GM19193 (cell line): Measurements from ENCODE around the gene JAZF1.

ENCODE experiments used
- POLR2A ChIP-seq: IDR thresholded peaks from 4 replicates; pipeline ENCODE4 v1.6.1; 2011; ENCODE audit not compliant: insufficient read depth, insufficient read length; ENCODE audit errors: extremely low read depth

Gene JAZF1

DNA sequence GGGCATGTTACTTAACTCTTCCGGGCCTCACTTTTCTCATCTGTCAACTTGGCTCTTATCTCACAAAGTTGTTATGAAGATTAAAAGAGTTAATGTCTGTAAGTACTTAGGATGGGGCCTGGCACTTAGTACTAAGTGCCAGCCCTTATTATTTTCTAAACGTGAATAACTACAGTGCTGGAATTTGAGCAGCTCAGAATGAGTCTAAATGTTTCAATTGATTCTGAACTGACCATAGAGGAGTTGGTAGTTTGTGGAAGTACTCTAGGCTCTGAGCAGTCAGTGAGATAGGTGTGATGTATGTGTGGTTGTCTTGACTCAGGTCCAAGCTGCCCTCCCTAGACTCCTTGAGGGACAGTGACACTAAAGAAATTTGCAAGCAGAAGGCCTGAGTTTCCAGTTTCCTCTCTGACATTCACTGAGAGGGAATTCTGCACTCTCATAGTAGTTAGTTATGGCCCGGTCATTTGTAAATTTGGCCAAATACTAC lies 18.5 kb upstream of the JAZF1 start:
- TF ChIP-seq POLR2A, result no peak

- no peak for TF ChIP-seq POLR2A
Observed at GRCh38 chr7:28195910-28196620, 15.5 kb upstream of the JAZF1 start.

GRCh38 chr7:28192786-28193585 lies 12.4 kb upstream of the JAZF1 start:
- no peak for TF ChIP-seq POLR2A

DNA sequence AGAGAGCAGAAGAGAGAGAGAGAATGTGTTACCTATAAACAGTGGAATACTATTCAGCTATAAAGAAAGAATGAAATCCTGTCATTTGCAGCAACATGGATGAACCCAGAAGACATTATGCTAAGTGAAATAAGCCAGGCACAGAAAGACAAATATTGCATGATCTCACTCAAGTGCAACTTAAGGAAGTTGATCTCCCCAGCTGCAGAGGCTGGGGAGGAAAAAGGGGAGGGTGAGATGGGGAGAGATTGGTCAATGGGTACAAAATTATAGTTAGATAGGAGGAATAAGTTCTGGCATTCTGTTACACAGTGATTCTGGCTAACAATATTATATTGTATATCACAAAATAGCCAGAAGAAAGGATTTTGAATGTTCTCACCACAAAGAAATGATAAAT lies 11.2 kb upstream of the JAZF1 start:
- no peak for TF ChIP-seq POLR2A

GRCh38 chr7:28191184-28191583 lies 10.6 kb upstream of the JAZF1 start:
- TF ChIP-seq POLR2A, result no peak

DNA sequence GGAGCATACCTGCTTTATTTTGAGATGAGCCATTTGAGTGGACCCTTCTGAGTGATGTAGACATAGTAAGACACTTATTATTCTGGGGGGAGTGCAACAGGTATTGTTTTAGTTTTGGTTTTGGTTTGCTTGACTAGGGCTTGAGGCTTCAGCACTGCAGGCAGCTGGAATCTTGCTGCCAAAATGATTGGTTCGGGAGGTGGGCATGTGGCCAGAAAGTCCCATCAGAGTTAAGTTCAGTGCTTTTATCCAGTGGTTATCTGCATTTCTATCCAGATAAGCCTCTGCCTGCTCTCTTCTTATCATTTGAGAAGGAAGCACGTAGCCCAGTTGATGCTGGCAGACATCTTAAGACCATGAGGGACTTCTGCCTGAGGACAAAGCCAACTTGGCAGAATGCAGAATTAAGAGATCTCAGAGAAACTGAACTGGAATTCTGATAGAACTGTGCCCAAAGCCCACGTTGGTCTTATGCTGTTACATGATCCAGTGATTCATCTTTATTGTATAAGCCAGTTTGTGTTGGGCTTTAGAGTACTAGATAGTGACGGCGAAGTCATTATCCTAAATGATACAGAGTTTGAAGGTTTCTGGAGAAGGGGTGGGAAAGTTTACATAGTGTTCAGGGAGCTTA lies 9.6 kb upstream of the JAZF1 start:
- no peak for TF ChIP-seq POLR2A

- no peak for TF ChIP-seq POLR2A
Observed at GRCh38 chr7:28187012-28187411, 6.4 kb upstream of the JAZF1 start.

GRCh38 chr7:28183627-28184026 lies 3.0 kb upstream of the JAZF1 start:
- no peak for TF ChIP-seq POLR2A

- TF ChIP-seq POLR2A, result no peak
Observed at GRCh38 chr7:28182071-28182471, 1.5 kb upstream of the JAZF1 start.

- no peak for TF ChIP-seq POLR2A
Observed at GRCh38 chr7:28181416-28181815, 821 bp upstream of the JAZF1 start.

GRCh38 chr7:28180031-28180363 lies 598 bp downstream of the JAZF1 start:
- no peak for TF ChIP-seq POLR2A

DNA sequence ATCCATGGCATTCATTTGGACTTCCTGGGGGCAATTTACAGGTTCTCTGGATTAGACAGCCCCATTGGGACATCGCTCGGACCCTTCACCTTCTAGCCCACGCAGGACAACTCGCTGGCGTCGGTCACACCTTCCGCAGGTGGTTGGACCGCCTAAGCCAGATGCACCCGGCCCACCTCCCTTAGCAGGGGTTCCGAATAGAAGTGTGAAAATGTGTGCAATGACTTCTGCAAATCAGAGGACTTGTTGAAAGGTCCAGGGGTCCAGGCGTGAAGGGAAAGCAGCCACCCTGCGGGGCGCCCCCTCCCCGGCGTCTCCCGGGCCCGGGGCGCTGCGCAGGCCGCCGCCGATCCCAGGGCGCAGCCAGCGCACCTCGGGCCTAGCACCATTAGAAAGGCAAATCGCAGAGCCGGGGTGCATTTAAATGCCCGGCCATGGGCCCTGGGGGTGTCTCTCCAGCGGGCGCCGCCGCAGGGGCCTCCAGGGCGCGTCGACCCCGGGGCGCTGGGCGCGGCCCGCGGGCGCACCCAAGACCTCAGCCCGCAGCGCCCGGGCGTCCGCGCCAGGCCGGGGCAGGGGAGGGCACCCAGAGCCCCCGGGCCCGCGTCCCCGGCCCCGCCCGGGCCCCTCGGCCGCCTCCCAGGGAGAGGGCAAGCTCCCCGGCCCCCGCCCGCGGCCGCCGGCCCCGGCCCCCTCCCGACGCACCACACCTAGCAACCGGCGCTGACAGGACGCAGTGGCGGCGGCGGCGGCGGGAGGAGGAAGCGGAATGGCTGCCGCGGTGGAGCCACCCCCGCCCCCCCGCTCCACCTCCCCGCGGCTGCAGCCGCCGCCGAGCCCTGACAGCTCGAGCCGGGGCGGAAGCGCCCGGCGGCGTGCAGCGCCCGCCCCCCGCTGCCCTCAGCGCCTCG lies 1.2 kb downstream of the JAZF1 start:
- no peak for TF ChIP-seq POLR2A

DNA sequence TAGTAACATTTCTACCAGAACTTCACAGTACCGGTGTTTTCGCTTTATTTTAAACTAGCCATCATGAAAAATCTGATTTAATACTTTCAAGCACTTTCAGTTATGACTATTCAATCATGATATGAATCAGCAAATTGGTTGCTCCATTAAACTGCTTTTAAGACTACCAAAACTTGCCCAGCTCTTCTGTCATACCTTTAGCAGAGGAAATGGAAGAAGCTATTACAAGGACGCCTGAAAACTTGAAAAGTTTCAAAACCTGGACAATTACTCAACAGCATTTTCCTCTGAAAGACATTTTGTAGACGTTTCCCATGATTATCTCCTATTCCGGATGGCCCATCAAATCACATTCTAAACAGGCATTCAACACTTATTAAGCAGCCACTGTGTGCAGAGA lies 2.0 kb downstream of the JAZF1 start:
- no peak for TF ChIP-seq POLR2A

DNA sequence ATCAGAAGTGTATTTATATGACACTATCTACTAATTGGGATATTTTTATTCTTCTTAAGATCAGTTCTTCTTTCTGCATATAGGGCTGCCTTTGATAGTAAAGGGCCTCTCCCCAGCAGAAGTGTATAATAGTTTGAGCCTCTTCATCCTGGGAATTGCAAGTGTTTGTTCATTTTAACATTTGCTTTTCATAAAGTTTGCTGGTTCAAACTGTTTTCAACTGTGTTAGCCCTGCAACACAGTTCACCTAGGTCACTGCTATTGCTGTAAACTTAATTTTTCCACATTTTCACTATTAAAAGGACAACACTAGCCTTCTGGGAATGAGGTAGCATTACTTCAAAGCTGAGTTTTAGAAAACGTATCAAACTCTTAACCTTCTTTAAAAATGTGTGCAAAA lies 2.8 kb downstream of the JAZF1 start:
- TF ChIP-seq POLR2A, result no peak

DNA sequence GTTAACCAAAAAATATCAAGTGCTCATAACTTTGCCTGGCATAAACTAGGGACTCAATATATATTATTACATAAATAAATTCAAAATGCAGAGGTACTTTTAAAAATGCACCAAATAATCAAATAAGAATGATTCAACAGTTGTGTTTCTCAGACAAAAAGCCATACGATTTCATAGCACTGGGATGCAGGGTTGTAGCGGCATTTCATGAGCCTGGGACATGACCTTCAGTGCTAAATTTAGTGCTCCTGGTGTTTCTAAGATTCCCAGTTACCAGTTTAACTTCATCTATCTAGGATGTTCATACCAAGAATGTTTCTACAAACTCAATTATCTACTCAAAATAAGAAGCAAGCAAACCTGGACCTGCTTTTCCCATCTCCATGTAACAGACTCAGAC lies 4.0 kb downstream of the JAZF1 start:
- no peak for TF ChIP-seq POLR2A
